Fibroblast of the aortic adventitia (primary cell): ENCODE data around the gene FCHO1. TPM values are rescaled to one million over a fixed set of nuclear protein-coding genes. Genes with fewer than 3 reads are reported as not detected.

ENCODE experiments used
- DNase-seq: peaks from one replicate; pipeline ENCODE4 v3.0.0-alpha.2; 2010; ENCODE audit warnings: low read depth
- H3K4me3 ChIP-seq: 2 replicates; pipeline ENCODE4 v1.5.1; 2011; ENCODE audit warnings: low read depth, mild to moderate bottlenecking, control low read depth, low read length, moderate library complexity
- total RNA-seq: library from RNA; depleted of rRNA; stranded (reverse); fragments of >200 nt; gene quantifications from 2 replicates; pipeline ENCODE4 v1.2.3, GENCODE V29; 2012; ENCODE audit warnings: low replicate concordance
- TF ChIP-seq, protein P1 (sequence below): IDR thresholded peaks from 2 replicates; pipeline ENCODE4 v1.5.1; 2011; ENCODE audit warnings: mild to moderate bottlenecking, low read length, control low read depth, inconsistent platforms; ENCODE audit not compliant: insufficient read depth

Gene FCHO1
- total RNA-seq, 1 donor = 0.36 TPM

DNA sequence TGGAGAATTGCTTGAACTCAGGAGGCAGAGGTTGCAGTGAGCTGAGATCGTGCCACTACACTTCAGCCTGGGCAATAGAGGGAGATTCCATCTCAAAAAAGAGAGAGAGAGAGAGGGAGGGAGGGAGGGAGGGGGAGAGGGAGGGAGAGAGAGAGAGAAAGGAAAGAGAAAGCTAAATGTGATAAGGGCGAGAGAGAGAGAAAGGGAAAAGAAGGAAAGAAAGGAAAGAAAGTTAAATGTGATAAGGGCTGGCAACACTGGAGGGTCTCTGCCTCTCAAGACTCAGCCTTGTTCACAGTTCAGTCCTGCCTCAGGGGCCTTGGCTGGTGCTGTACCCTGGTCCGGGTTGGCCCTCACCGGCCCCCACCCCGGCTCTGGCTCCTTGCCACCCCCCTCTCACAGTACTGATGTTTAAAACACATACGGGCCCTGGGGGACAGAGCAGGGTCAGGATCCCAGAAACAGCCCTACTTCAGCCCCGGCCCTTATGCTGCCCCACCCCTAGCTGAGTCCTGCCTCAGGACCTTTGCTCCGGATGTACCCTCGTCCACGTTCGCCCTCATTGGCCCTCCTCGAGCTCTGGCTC is 28.5 kb upstream of the FCHO1 start:
- TF ChIP-seq, protein P1, sequence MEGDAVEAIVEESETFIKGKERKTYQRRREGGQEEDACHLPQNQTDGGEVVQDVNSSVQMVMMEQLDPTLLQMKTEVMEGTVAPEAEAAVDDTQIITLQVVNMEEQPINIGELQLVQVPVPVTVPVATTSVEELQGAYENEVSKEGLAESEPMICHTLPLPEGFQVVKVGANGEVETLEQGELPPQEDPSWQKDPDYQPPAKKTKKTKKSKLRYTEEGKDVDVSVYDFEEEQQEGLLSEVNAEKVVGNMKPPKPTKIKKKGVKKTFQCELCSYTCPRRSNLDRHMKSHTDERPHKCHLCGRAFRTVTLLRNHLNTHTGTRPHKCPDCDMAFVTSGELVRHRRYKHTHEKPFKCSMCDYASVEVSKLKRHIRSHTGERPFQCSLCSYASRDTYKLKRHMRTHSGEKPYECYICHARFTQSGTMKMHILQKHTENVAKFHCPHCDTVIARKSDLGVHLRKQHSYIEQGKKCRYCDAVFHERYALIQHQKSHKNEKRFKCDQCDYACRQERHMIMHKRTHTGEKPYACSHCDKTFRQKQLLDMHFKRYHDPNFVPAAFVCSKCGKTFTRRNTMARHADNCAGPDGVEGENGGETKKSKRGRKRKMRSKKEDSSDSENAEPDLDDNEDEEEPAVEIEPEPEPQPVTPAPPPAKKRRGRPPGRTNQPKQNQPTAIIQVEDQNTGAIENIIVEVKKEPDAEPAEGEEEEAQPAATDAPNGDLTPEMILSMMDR = no peak
- DNase-seq = no peak
- no peak overlapping the region for H3K4me3 ChIP-seq

DNA sequence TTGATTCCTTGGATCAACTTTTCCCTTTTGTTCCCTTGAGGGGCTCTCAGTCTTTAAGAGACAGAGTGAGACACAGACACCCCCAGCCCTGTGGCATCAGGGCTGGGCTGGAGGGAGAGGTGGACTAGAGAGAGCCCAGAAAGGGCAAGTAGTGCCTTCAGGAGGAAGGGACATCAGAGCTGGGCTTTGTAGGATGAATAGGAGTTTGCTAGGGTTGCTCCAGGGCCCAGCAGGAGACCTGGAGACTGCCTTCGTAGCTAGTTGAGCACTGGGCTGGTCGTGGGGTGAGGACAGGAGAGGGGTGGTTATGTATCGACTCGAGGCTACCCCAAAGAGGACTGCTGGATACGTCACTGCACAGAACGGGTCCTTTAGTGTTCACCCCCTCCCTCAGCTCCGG is 26.6 kb upstream of the FCHO1 start:
- no peak for DNase-seq
- TF ChIP-seq, protein P1 = no peak
- no peak overlapping the region for H3K4me3 ChIP-seq

DNA sequence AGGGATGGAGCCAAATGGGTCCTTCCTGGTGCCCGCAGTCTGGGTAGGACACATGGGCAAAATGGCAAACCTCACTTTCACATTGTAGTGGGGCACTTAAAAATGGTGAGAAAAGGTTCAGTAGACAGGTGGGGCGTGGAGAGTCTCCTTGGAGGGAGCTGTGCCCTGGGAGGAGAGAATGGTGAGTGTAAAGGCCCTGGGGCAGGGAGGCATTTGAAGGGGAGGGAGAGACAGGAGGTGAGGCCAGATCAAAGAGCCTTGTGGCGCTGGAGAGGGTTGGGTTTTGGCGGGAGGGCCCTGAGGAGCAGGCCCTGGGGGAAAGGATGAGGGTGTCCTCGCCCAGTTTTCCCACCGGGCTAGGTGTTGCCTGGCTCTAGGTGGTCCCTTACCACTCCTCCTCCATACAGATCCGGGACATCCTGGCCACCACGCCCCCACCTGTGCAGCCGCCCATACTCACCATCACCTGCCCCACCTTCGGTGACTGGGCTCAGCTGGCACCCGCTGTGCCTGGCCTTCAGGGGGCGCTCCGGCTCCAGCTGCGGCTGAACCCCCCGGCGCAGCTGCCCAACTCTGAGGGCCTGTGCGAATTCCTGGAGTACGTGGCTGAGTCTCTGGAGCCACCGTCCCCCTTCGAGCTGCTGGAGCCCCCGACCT is 25.7 kb upstream of the FCHO1 start:
- no peak for DNase-seq
- TF ChIP-seq, protein P1 = peak; percentile 20
- H3K4me3 ChIP-seq = no peak overlapping the region

DNA sequence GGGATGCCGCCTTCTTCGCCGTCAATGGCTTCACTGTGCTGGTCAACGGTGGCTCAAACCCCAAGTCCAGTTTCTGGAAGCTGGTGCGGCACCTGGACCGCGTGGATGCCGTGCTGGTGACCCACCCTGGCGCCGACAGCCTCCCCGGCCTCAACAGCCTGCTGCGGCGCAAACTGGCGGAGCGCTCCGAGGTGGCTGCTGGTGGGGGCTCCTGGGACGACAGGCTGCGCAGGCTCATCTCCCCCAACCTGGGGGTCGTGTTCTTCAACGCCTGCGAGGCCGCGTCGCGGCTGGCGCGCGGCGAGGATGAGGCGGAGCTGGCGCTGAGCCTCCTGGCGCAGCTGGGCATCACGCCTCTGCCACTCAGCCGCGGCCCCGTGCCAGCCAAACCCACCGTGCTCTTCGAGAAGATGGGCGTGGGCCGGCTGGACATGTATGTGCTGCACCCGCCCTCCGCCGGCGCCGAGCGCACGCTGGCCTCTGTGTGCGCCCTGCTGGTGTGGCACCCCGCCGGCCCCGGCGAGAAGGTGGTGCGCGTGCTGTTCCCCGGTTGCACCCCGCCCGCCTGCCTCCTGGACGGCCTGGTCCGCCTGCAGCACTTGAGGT is 25.0 kb upstream of the FCHO1 start:
- no peak for DNase-seq
- no peak overlapping the region for H3K4me3 ChIP-seq
- TF ChIP-seq, protein P1 = no peak

DNA sequence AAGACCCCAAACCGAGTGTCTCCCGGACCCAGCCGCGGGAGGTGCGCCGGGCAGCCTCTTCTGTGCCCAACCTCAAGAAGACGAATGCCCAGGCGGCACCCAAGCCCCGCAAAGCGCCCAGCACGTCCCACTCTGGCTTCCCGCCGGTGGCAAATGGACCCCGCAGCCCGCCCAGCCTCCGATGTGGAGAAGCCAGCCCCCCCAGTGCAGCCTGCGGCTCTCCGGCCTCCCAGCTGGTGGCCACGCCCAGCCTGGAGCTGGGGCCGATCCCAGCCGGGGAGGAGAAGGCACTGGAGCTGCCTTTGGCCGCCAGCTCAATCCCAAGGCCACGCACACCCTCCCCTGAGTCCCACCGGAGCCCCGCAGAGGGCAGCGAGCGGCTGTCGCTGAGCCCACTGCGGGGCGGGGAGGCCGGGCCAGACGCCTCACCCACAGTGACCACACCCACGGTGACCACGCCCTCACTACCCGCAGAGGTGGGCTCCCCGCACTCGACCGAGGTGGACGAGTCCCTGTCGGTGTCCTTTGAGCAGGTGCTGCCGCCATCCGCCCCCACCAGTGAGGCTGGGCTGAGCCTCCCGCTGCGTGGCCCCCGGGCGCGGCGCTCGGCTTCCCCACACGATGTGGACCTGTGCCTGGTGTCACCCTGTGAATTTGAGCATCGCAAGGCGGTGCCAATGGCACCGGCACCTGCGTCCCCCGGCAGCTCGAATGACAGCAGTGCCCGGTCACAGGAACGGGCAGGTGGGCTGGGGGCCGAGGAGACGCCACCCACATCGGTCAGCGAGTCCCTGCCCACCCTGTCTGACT is 24.1 kb upstream of the FCHO1 start:
- no peak overlapping the region for H3K4me3 ChIP-seq
- DNase-seq = no peak
- TF ChIP-seq, protein P1 = no peak

DNA sequence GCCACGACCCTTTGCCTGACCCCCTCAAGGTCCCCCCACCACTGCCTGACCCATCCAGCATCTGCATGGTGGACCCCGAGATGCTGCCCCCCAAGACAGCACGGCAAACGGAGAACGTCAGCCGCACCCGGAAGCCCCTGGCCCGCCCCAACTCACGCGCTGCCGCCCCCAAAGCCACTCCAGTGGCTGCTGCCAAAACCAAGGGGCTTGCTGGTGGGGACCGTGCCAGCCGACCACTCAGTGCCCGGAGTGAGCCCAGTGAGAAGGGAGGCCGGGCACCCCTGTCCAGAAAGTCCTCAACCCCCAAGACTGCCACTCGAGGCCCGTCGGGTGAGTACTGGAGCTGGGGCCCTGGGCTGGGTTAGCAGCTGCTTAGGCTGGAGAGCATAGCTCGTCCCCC is 23.4 kb upstream of the FCHO1 start:
- TF ChIP-seq, protein P1 = no peak
- DNase-seq = no peak
- H3K4me3 ChIP-seq = no peak overlapping the region
